ENCODE results near the gene ZNF574.

DNA sequence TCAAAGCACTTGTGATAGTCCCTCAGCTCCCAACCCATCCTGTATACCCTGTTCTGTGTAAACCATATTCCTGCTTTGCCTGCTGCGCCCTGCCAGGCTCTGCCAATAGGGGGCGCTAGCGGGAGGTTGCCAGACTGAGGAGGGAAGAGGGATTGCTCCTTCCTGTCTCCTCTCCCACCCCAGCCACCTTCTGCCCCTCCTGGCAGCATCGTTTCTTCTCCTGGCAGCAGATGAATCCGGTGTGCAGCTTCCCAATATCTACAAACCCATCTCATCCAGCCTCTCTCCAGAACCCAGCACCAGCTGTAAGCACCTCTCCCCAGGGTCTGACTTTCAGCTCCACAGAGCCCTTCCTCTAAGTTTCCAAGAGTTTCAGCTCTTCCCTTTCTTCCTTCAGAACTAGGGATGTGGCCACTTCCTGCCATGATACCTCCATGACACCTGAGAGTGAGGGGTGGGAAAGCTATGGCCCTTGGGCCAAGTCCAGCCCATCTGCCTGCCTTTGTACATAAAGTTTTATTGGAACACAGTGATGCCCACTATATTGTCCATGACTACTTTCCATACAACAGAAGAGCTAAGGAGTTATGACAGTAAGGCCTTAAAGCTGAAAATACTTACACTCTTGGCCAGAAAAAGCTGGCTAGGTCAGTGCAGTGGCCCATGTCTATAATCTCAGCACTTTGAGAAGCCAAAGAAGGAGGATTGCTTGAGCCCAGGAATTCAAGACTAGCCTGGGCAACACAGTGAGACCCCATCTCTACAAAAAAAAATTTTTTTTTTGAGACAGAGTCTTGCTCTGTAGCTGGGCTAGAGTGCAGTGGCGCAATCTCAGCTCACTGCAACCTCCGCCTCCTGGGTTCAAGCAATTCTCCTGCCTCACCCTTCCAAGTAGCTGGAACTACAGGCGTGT lies 47.4 kb upstream of the ZNF574 start:
- TF ChIP-seq EZH2phosphoT487 (IDR thresholded peaks at IDR 0.05; ENCODE audit: borderline replicate concordance) (no peak), CTCF (conservative IDR thresholded peaks at IDR 0.05; ENCODE audit: low read length) (peak; percentile 96)

Measured in Loucy (cell line).